Colonic mucosa (tissue), 4 donors: ENCODE measurements around the gene SPATS2L. TPM values are rescaled to one million over a fixed set of nuclear protein-coding genes. Genes with fewer than 3 reads are reported as not detected.

ENCODE experiments used
- DNase-seq: peaks from one replicate; pipeline ENCODE4 v3.0.0-alpha.2; 2020
- H3K27ac ChIP-seq: fragments of 200-600 bp; one replicate; pipeline ENCODE4 v1.8.0; 2021
- H3K27me3 ChIP-seq: fragments of 200-600 bp; one replicate; pipeline ENCODE4 v1.8.0; 2021
- H3K36me3 ChIP-seq: fragments of 200-600 bp; one replicate; pipeline ENCODE4 v1.8.0; 2021
- H3K4me1 ChIP-seq: fragments of 200-600 bp; one replicate; pipeline ENCODE4 v1.8.0; 2021; ENCODE audit warnings: mild to moderate bottlenecking
- H3K4me3 ChIP-seq: fragments of 200-600 bp; one replicate; pipeline ENCODE4 v1.8.0; 2021
- H3K9ac ChIP-seq, 2 donors: one replicate each; pipeline ENCODE4 v1.7.0; 2013; ENCODE audit warnings: control low read depth in 2 of 2, low read depth in 2 of 2, low read length in 2 of 2
- H3K9me3 ChIP-seq: fragments of 200-600 bp; one replicate; pipeline ENCODE4 v1.8.0; 2021
- intact Hi-C: fragments of 100-400 bp; cut with DNase I; formaldehyde crosslinking; loops from one replicate; pipeline ENCODE4 v1.14.1; 2022
- total RNA-seq, 2 donors: library from RNA; stranded (reverse); fragmentation: NEBNext Ultra II Directional in 1 of 2; extraction: Animal tissue kit (Norgen Biotek cat#: 25700) in 1 of 2; gene quantifications; one replicate each; pipeline ENCODE4 v1.2.1, GENCODE V29; 2021
- TF ChIP-seq, protein P1 (sequence below): fragments of 200-600 bp; IDR thresholded peaks from one replicate; pipeline ENCODE4 v1.8.0; 2022; ENCODE audit warnings: antibody characterized with exemption, mild to moderate bottlenecking
- donor health status: healthy.
- donor health status: DM: no; HTN: no; CAD: no.
- donor health status: DM: no; HTN: no; CAD: no.

Gene SPATS2L
- total RNA-seq, 2 donors from 2014 or later, result 151 to 187 TPM

DNA sequence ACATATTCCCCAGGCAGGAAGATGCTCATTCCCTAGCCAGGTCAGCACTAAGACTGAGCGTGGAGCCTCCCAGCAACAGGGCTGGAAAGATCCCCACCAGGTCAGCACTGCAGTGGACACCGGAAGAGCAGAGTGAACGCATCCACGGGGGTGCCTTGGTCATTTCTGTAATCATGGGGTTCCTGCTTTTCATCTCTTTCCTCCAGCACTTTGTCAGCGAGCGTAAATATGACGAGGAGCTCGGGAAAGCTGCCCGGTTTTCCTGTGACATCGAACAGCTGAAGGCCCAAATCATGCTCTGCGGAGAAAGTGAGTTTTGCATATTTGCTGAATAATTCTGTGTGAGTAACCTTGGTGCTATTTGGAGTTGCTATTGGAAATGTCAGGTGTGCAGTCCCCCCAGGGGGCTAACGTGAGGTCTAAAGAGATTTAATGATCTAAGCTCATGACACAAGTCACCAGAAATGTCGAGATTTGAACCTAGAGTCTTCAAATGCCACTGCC, 163.3 kb downstream of the SPATS2L start:
- H3K4me1 ChIP-seq, result no peaks in the 10 kb centered on the region
- no peaks in the 10 kb centered on the region for H3K36me3 ChIP-seq
- H3K9me3 ChIP-seq, result no peaks in the 10 kb centered on the region
- H3K9ac ChIP-seq, result no peak overlapping the region
- H3K27me3 ChIP-seq, result no peaks in the 10 kb centered on the region
- TF ChIP-seq, protein P1, sequence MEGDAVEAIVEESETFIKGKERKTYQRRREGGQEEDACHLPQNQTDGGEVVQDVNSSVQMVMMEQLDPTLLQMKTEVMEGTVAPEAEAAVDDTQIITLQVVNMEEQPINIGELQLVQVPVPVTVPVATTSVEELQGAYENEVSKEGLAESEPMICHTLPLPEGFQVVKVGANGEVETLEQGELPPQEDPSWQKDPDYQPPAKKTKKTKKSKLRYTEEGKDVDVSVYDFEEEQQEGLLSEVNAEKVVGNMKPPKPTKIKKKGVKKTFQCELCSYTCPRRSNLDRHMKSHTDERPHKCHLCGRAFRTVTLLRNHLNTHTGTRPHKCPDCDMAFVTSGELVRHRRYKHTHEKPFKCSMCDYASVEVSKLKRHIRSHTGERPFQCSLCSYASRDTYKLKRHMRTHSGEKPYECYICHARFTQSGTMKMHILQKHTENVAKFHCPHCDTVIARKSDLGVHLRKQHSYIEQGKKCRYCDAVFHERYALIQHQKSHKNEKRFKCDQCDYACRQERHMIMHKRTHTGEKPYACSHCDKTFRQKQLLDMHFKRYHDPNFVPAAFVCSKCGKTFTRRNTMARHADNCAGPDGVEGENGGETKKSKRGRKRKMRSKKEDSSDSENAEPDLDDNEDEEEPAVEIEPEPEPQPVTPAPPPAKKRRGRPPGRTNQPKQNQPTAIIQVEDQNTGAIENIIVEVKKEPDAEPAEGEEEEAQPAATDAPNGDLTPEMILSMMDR, result no peak
- intact Hi-C loops, result loop anchor here (5.0 kb wide), 1 partner anchor 162 kb away; the partner anchor contains the start of gene SPATS2L
- DNase-seq, result no peak
- H3K27ac ChIP-seq, result no peak overlapping the region
- H3K4me3 ChIP-seq, result no peak overlapping the region

DNA sequence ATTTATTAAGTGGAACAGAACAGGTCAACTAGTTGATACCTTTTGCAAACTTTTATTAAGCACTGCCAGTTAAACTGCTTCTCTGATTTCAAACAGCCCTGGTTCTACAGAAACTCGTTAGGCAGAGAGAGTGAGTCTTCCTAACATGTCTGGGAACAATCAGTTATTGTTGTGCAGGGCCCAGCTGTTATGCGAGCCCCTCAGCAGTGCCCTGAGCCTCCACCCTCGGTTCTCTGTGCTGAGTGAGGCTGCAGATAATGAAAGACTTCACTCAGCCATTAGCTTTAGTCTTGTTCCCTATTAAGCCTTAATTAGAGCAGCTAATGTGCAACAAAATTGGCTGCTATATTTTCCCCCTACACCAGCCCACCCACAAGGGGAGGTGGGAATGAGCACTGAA, 163.7 kb downstream of the SPATS2L start:
- TF ChIP-seq, protein P1, result no peak
- Histone ChIP-seq H3K36me3 (no peaks in the 10 kb centered on the region), H3K27ac (no peak overlapping the region), H3K9ac (no peak overlapping the region), H3K4me3 (no peak overlapping the region), H3K9me3 (no peaks in the 10 kb centered on the region), H3K27me3 (no peaks in the 10 kb centered on the region), H3K4me1 (no peaks in the 10 kb centered on the region)
- DNase-seq, result no peak
- intact Hi-C loops, result loop anchor here (5.0 kb wide), 1 partner anchor 163 kb away; the partner anchor contains the start of gene SPATS2L

DNA sequence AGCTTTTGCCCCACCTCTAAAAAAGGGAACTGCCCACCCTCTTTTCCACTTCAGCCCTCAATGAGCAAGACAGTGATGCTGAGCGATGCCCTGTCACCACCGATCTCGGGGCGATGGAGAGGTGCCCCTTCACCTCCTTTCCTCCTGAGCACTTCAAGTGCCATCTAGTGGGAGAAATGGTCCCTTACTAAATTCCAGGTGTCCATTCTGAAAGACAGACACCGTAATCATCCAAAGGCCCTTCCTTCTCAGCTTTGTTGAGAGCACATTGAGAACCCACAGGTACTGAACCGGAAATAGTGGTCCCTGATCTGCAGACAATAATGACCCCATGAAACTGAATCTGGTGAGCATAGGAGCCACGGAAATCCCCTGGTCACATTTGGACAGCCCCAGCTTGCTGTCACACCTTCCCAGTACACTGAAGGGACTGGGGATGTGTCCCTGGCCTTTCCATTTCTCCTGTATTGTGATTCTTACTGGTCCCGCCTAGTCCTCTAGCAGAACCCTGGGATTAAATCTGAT, 164.9 kb downstream of the SPATS2L start:
- H3K4me1 ChIP-seq, result no peaks in the 10 kb centered on the region
- H3K27me3 ChIP-seq, result no peaks in the 10 kb centered on the region
- H3K9ac ChIP-seq, result no peak overlapping the region
- no peaks in the 10 kb centered on the region for H3K36me3 ChIP-seq
- H3K9me3 ChIP-seq, result no peaks in the 10 kb centered on the region
- intact Hi-C loops, result loop anchor here (5.0 kb wide), 1 partner anchor 164 kb away; the partner anchor contains the start of gene SPATS2L
- H3K4me3 ChIP-seq, result no peak overlapping the region
- no peak overlapping the region for H3K27ac ChIP-seq
- DNase-seq, result no peak
- TF ChIP-seq, protein P1, result peak; percentile 36

DNA sequence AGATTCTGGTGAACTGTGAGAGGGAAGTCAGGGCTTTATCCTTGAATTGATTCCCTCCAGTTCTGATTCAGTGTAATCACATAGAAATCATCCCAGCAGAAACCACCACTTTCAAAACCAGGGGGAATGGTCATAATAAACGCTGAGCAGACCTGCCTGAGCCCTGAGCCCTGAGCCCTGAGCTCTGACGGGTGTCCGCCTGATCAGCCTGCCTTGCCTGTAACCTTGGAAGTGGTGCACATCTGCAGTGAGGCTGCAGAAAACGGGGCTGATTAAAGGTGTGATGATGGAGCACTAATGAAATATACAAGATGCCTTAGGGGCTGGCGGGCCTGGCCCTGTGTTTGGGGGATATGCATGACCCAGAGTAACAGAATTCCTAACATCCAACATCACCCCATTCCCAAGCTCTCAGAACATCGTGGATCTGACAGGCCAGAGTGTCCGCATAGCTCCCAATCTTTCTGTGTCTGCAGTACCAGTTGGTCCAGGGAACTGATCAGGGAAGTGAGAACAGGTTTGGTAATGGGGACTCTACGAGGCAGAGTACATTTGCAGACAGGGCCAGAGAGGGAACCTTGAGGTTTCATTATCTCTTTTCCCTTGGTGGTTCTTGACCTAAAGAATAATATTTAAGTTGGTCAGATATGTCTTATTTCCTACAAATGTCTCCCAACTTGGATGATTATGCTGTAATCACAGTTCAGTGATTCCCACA, 165.6 kb downstream of the SPATS2L start:
- Histone ChIP-seq H3K4me3 (no peak overlapping the region), H3K36me3 (no peaks in the 10 kb centered on the region), H3K4me1 (no peaks in the 10 kb centered on the region), H3K9me3 (no peaks in the 10 kb centered on the region), H3K27me3 (no peaks in the 10 kb centered on the region), H3K27ac (no peak overlapping the region), H3K9ac (no peak overlapping the region)
- intact Hi-C loops, result loop anchor here (5.0 kb wide), 1 partner anchor 165 kb away; the partner anchor contains the start of gene SPATS2L
- no peak for DNase-seq
- TF ChIP-seq, protein P1, result no peak

DNA sequence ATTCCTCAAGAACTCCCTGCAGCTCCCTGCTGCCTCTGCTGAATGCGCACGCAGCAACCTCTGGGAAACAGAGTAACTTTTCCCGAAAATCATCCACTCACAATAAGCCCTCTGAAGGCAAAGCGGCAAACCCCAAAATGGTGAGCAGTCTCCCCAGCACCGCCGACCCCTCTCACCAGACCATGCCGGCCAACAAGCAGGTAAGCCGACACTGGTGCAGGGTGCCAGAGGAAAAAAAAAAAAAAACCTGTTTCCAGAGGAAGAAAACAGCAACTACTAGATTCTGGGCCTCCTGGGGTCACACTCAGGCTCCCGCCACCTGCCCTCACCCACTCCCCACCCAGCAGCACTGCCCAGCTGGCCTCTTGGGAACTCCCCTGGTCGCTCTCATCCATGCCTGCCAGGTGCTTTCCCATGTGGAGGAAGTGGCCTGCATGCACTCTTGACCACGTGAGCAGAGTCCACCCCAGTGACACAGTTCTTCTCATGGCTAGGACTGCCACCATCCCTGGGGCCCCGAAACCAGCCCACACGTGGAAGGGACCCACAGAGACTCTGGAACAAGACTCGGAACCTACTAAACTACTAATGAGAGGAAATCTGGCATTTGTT, 166.5 kb downstream of the SPATS2L start:
- H3K36me3 ChIP-seq, result no peaks in the 10 kb centered on the region
- intact Hi-C loops, result loop anchor here (5.0 kb wide), 1 partner anchor 166 kb away; the partner anchor contains the start of gene SPATS2L

More for the DNA sequence above, 166.5 kb downstream of the SPATS2L start:
- Histone ChIP-seq H3K9me3 (no peaks in the 10 kb centered on the region), H3K9ac (no peak overlapping the region), H3K27me3 (no peaks in the 10 kb centered on the region), H3K4me1 (no peaks in the 10 kb centered on the region), H3K27ac (no peak overlapping the region), H3K4me3 (no peak overlapping the region)
- TF ChIP-seq, protein P1, result no peak
- no peak for DNase-seq
